Peyer's patch (tissue), 4 donors: ENCODE data around the gene URAD. TPM values are rescaled to one million over a fixed set of nuclear protein-coding genes. Genes with fewer than 3 reads are reported as not detected.

ENCODE experiments used
- DNase-seq, 3 donors: peaks; one replicate each; pipeline ENCODE4 v3.0.0-alpha.2; 2017 to 2019
- H3K27ac ChIP-seq, 4 donors: fragments of 200-600 bp; sonication (generic); one replicate each; pipeline ENCODE4 v1.5.1; 2016 to 2019
- H3K27me3 ChIP-seq, 2 donors: fragments of 200-600 bp; sonication (generic); one replicate each; pipeline ENCODE4 v1.5.1; 2019
- H3K36me3 ChIP-seq, 3 donors: fragments of 200-600 bp; sonication (generic); one replicate each; pipeline ENCODE4 v1.5.1; 2016 to 2019
- H3K4me1 ChIP-seq, 4 donors: fragments of 200-600 bp; sonication (generic); one replicate each; pipeline ENCODE4 v1.5.1; 2016 to 2019
- H3K4me3 ChIP-seq, 4 donors: fragments of 200-600 bp; sonication (generic); 1 replicate in 3 of 4; 2 replicates in 1 of 4; pipeline ENCODE4 v1.5.1; 2016 to 2019; ENCODE audit warnings: mild to moderate bottlenecking in 1 of 4
- H3K9me3 ChIP-seq, 4 donors: fragments of 200-600 bp; sonication (generic); one replicate each; pipeline ENCODE4 v1.5.1; 2016 to 2019; ENCODE audit warnings: mild to moderate bottlenecking in 1 of 4
- POLR2A ChIP-seq, 2 donors: fragments of 450-650 bp; IDR thresholded peaks; one replicate each; pipeline ENCODE4 v1.5.1; 2017; ENCODE audit warnings: antibody characterized with exemption in 2 of 2, mild to moderate bottlenecking in 2 of 2, moderate library complexity in 2 of 2
- total RNA-seq, 4 donors: library from RNA; depleted of rRNA; stranded (reverse); fragments of >200 nt; gene quantifications; one replicate each; pipeline ENCODE4 v1.1.0, GENCODE V29; 2016
- TF ChIP-seq, protein P1 (sequence below), 6 experiments: fragments of 450-650 bp in 4 of 6; fragments of 200-600 bp in 2 of 6; sonication (generic) in 1 of 6; IDR thresholded peaks; one replicate each; pipeline ENCODE4 v1.5.1; 2017 to 2019; ENCODE audit warnings: antibody characterized with exemption in 6 of 6, mild to moderate bottlenecking in 3 of 6, moderate library complexity in 1 of 6

Gene URAD
- total RNA-seq, 4 donors from 2014 or later, result 38.0 to 144 (median 99.0) TPM

DNA sequence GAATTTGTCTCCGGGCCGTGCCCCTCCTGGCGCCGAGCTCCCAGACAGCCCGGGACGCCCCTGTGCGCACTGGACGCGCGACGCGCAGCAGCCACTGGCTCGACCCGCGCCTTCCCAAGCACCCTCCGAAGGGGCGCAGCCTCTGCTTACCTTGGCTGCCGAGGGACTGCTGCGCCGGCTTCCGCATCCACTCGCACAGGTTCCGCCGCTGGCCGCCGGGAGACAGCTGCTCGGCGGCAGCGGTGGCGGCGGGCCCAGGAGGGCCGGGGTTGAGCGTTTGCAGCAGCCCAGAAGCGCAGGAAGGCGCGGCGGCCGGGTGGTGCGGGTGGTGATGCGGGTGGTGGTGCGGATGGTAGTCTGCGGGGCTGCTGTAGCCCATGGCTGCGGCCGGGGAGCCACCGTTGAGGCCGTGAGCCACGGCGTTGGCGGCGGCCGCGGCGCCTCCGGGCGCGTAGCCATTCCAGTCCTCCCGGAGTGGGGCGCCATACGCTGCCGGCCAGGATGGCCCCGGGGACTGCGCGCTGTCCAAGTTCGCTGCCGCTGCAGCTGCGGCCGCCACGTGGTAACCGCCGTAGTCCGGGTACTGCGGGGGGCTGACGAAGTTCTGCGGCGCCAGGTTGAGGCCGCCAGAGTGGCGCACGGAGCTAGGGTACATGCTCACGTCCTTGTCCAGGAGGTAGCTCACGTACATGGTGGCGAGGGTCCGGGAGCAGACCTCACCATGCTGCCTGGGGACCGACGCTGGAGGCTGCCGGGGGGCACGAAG lies 20.0 kb downstream of the URAD start:
- no peak for DNase-seq
- Histone ChIP-seq H3K27ac (peak overlapping the region in 3 of 4 donors; percentile 84 to 98 (median 92)), H3K36me3 (peaks cover 0 to 4% (median 0%) of the 10 kb centered on the region in 3 donors), H3K4me1 (peaks cover 0 to 32% (median 5%) of the 10 kb centered on the region in 4 donors), H3K27me3 (peaks cover 0 to 9% of the 10 kb centered on the region in 2 donors), H3K4me3 (peak overlapping the region; percentile 26 to 80 (median 65)), H3K9me3 (no peaks in the 10 kb centered on the region)
- TF ChIP-seq, protein P1, sequence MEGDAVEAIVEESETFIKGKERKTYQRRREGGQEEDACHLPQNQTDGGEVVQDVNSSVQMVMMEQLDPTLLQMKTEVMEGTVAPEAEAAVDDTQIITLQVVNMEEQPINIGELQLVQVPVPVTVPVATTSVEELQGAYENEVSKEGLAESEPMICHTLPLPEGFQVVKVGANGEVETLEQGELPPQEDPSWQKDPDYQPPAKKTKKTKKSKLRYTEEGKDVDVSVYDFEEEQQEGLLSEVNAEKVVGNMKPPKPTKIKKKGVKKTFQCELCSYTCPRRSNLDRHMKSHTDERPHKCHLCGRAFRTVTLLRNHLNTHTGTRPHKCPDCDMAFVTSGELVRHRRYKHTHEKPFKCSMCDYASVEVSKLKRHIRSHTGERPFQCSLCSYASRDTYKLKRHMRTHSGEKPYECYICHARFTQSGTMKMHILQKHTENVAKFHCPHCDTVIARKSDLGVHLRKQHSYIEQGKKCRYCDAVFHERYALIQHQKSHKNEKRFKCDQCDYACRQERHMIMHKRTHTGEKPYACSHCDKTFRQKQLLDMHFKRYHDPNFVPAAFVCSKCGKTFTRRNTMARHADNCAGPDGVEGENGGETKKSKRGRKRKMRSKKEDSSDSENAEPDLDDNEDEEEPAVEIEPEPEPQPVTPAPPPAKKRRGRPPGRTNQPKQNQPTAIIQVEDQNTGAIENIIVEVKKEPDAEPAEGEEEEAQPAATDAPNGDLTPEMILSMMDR (IDR thresholded peaks at IDR 0.05), result no peak
- no peak for TF ChIP-seq POLR2A (IDR thresholded peaks at IDR 0.05)

DNA sequence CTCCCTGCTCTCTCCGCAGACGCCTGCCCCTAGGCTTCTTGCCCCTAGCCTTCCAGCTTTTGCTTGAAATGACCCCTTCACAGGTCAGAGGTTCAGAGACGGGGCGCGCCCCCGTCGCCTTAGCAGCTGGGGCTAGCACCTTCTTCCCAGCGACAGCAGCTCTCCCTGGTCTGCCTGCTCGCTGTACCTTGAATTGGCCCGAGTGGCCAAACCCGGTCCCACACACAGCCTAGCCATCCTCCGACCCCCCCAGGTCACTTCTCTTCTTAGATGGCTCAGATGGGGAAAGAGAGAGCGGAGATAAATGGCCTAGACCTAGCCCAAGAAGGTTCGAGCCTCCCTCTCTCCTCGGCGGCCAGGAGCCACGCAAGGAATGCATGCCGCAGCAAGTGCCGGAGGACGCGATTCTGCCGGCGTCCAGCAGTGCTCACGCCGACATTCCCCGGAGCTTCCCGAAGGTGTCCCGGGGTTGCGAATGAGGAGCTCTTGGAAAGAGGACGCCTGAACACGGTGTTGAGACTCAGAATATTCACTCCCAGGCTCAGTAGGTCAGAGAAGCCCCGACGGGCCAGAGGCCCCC lies 20.7 kb downstream of the URAD start:
- peaks cover 0 to 4% (median 0%) of the 10 kb centered on the region in 3 donors for H3K36me3 ChIP-seq
- TF ChIP-seq POLR2A (IDR thresholded peaks at IDR 0.05), result no peak
- TF ChIP-seq, protein P1 (IDR thresholded peaks at IDR 0.05), result no peak
- peak overlapping the region in 3 of 4 donors; percentile 53 to 80 (median 77) for H3K4me3 ChIP-seq
- H3K4me1 ChIP-seq, result peaks cover 0 to 32% (median 5%) of the 10 kb centered on the region in 4 donors
- DNase-seq, result no peak
- H3K27me3 ChIP-seq, result peaks cover 0 to 9% of the 10 kb centered on the region in 2 donors
- H3K27ac ChIP-seq, result peak overlapping the region in 3 of 4 donors; percentile 84 to 98 (median 92)
- no peaks in the 10 kb centered on the region for H3K9me3 ChIP-seq

DNA sequence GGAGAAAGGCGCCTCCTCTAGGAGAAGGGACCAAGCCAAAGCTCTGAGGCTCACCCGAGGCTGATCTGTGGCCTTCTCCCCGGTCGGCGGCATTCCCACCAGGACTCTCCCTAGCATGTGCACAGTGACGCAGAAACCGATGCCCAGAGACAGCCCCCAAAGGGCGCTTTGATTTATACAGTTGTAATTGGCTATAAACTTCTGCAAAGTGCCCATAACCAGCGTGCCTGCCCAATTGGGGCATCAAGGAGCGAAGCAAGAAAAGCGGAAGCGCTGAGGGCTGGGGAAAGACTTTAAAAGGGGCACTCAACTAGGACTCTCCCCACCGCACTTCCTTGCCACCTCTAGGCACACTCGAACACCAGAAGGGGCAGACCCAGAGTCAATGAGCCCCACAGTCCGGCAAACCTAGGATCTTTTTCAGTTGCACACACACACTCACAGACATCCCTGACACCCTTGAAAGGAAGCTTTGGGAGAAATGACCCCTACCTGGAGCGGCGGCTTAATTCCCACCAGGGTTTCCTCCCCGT lies 21.2 kb downstream of the URAD start:
- DNase-seq, result no peak
- Histone ChIP-seq H3K27ac (peak overlapping the region in 3 of 4 donors; percentile 84 to 98 (median 92)), H3K4me3 (peak overlapping the region in 3 of 4 donors; percentile 53 to 80 (median 77)), H3K9me3 (no peaks in the 10 kb centered on the region), H3K27me3 (peaks cover 0 to 9% of the 10 kb centered on the region in 2 donors), H3K36me3 (peaks cover 0 to 4% (median 0%) of the 10 kb centered on the region in 3 donors), H3K4me1 (peaks cover 0 to 33% (median 5%) of the 10 kb centered on the region in 4 donors)
- TF ChIP-seq, protein P1 (IDR thresholded peaks at IDR 0.05), result no peak
- no peak for TF ChIP-seq POLR2A (IDR thresholded peaks at IDR 0.05)

DNA sequence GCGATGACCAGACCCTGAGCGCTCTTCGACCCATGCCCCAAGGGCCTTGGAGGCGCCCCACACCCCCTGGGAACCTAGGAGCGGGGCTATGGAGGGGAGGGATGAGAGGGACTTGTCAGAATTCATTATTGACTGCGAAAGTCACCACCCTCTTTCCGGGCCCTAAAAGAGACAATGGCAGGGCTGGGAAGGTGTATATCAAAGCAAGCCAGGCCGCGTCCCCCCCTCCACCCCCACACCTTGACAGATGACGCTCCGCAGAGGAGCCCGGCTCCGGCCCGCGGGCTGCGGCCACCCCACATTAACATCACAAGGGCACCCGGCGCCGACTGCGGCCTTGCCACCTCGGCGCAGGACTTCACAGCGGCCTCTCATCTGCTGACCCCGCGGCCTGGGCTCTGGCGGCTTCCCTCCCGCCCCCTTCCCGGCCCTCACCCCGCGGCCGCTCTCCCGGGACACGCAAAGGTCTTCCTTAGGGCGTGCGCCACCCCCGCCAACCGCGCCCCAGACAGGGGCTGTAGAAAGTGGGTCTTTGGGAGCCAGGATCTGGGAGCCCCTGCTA lies 21.8 kb downstream of the URAD start:
- peaks cover 0 to 9% of the 10 kb centered on the region in 2 donors for H3K27me3 ChIP-seq
- TF ChIP-seq POLR2A (IDR thresholded peaks at IDR 0.05), result no peak
- TF ChIP-seq, protein P1 (IDR thresholded peaks at IDR 0.05), result no peak
- peak overlapping the region in 3 of 4 donors; percentile 84 to 98 (median 92) for H3K27ac ChIP-seq
- peaks cover 0 to 4% (median 0%) of the 10 kb centered on the region in 3 donors for H3K36me3 ChIP-seq
- H3K9me3 ChIP-seq, result no peaks in the 10 kb centered on the region
- peak overlapping the region in 3 of 4 donors; percentile 53 to 80 (median 77) for H3K4me3 ChIP-seq
- peak in 1 of 3 donors; percentile 65 for DNase-seq
- peaks cover 0 to 32% (median 5%) of the 10 kb centered on the region in 4 donors for H3K4me1 ChIP-seq
